ENCODE measurements around the gene TMCC2. TPM values are rescaled to one million over a fixed set of nuclear protein-coding genes. Genes with fewer than 3 reads are reported as not detected.
A peak's percentile ranks its signal among the peaks of the same experiment; 100 is the strongest.

The TMCC2 gene
- total RNA-seq, 3 donors from 2014 or later (not counting 1 experiment from before 2014, with no cell fraction given), result 0.93 to 1.5 (median 1.1) TPM

GRCh38 chr1:205183676-205184335, 43.9 kb upstream of the TMCC2 start:
- peaks cover 3% of the 10 kb centered on the region for H3K4me1 ChIP-seq (ENCODE audit: control insufficient read depth, insufficient read depth, low read length)
- H3K4me3 Mint-ChIP-seq, result no peak overlapping the region
- H3K27ac ChIP-seq (ENCODE audit: low read length), result no peak overlapping the region
- no peaks in the 10 kb centered on the region for H3K27me3 ChIP-seq (ENCODE audit: control insufficient read depth, insufficient read depth, low read length)
- DNase-seq, result no peak
- no peaks in the 10 kb centered on the region for H3K36me3 Mint-ChIP-seq
- 75% methylated on average over 4 of the region's 4 CpGs for WGBS (ENCODE audit: insufficient coverage)
- H3K4me3 ChIP-seq (ENCODE audit: low read length), result no peak overlapping the region
- no peaks in the 10 kb centered on the region for H3K9me3 Mint-ChIP-seq
- peaks cover 13% of the 10 kb centered on the region for H3K36me3 ChIP-seq (ENCODE audit: control insufficient read depth, insufficient read depth, low read length)
- no peaks in the 10 kb centered on the region for H3K9me3 ChIP-seq (ENCODE audit: control insufficient read depth, insufficient read depth, low read length)
- peak overlapping the region in 1 of 2 donors; percentile 6 for H3K27ac Mint-ChIP-seq
- TF ChIP-seq, protein P1, sequence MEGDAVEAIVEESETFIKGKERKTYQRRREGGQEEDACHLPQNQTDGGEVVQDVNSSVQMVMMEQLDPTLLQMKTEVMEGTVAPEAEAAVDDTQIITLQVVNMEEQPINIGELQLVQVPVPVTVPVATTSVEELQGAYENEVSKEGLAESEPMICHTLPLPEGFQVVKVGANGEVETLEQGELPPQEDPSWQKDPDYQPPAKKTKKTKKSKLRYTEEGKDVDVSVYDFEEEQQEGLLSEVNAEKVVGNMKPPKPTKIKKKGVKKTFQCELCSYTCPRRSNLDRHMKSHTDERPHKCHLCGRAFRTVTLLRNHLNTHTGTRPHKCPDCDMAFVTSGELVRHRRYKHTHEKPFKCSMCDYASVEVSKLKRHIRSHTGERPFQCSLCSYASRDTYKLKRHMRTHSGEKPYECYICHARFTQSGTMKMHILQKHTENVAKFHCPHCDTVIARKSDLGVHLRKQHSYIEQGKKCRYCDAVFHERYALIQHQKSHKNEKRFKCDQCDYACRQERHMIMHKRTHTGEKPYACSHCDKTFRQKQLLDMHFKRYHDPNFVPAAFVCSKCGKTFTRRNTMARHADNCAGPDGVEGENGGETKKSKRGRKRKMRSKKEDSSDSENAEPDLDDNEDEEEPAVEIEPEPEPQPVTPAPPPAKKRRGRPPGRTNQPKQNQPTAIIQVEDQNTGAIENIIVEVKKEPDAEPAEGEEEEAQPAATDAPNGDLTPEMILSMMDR (IDR thresholded peaks at IDR 0.05), result no peak
- ATAC-seq, result no peak
- H3K4me1 Mint-ChIP-seq, result peaks cover 15 to 40% of the 10 kb centered on the region in 2 donors
- intact Hi-C loops (cut with micrococcal nuclease), result no loop called here
- H3K27me3 Mint-ChIP-seq (ENCODE audit: low read depth in 2 of 2), result no peaks in the 10 kb centered on the region

DNA sequence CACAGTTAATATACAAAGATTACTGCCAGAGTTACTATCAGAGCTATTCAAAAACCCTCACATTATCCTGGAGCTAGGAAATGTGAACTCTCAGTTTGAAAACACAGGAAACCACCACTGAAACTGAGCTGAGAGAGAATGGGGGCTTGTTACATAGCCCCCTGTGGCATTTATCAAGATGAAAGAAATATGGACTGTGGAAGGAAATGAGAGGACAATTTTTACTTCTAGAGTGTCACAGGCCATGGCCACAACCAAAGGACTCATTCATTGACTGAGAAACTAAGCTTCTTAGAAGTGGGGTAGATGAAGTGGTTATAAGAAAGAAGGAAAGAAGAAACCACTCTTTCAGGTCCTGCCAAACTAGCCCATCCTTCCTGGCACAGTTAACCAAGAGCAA, 41.6 kb upstream of the TMCC2 start:
- intact Hi-C loops (cut with micrococcal nuclease), result no loop called here
- TF ChIP-seq, protein P1 (IDR thresholded peaks at IDR 0.05), result no peak
- ATAC-seq (no peak), DNase-seq (no peak)
- Histone ChIP-seq H3K4me3 (ENCODE audit: low read length) (no peak overlapping the region), H3K27me3 (ENCODE audit: control insufficient read depth, insufficient read depth, low read length) (no peaks in the 10 kb centered on the region), H3K4me1 (ENCODE audit: control insufficient read depth, insufficient read depth, low read length) (peaks cover 3% of the 10 kb centered on the region), H3K27ac (ENCODE audit: low read length) (no peak overlapping the region), H3K9me3 (ENCODE audit: control insufficient read depth, insufficient read depth, low read length) (no peaks in the 10 kb centered on the region), H3K36me3 (ENCODE audit: control insufficient read depth, insufficient read depth, low read length) (peaks cover 11% of the 10 kb centered on the region)
- no peaks in the 10 kb centered on the region for H3K9me3 Mint-ChIP-seq
- H3K27me3 Mint-ChIP-seq (ENCODE audit: low read depth in 2 of 2), result no peaks in the 10 kb centered on the region
- peaks cover 33 to 55% of the 10 kb centered on the region in 2 donors for H3K4me1 Mint-ChIP-seq
- H3K36me3 Mint-ChIP-seq, result no peaks in the 10 kb centered on the region
- H3K27ac Mint-ChIP-seq, result no peak overlapping the region
- H3K4me3 Mint-ChIP-seq, result no peak overlapping the region

DNA sequence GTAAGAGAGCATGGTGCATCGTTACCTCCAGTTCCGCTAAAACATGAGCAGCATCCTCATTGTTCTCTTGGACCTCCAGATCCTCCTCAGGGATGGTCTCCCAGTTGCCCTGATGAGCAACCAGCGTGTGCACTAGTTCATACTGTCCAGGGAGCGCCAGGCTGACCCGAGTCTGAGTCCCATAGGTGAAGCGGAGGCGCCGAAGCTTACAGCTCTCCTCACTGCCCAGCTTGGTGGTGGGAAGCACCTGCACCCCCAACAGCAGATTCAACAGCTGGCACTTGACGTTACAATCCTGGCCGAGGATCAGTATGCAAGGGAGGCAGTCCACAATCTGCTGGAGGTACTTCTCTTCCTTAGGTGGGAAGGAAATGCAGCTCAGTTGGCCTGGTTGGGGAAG, 40.3 kb upstream of the TMCC2 start:
- Mint-ChIP-seq H3K9me3 (no peaks in the 10 kb centered on the region), H3K36me3 (no peaks in the 10 kb centered on the region), H3K27me3 (ENCODE audit: low read depth in 2 of 2) (no peaks in the 10 kb centered on the region), H3K27ac (no peak overlapping the region), H3K4me3 (no peak overlapping the region), H3K4me1 (peaks cover 42 to 64% of the 10 kb centered on the region in 2 donors)
- TF ChIP-seq, protein P1 (IDR thresholded peaks at IDR 0.05), result no peak
- Histone ChIP-seq H3K36me3 (ENCODE audit: control insufficient read depth, insufficient read depth, low read length) (peaks cover 7% of the 10 kb centered on the region), H3K4me3 (ENCODE audit: low read length) (no peak overlapping the region), H3K9me3 (ENCODE audit: control insufficient read depth, insufficient read depth, low read length) (no peaks in the 10 kb centered on the region), H3K27ac (ENCODE audit: low read length) (no peak overlapping the region), H3K27me3 (ENCODE audit: control insufficient read depth, insufficient read depth, low read length) (no peaks in the 10 kb centered on the region), H3K4me1 (ENCODE audit: control insufficient read depth, insufficient read depth, low read length) (peaks cover 3% of the 10 kb centered on the region)
- 98% methylated on average over 10 of the region's 10 CpGs for WGBS (ENCODE audit: insufficient coverage)
- ATAC-seq (no peak), DNase-seq (no peak)
- intact Hi-C loops (cut with micrococcal nuclease), result no loop called here

DNA sequence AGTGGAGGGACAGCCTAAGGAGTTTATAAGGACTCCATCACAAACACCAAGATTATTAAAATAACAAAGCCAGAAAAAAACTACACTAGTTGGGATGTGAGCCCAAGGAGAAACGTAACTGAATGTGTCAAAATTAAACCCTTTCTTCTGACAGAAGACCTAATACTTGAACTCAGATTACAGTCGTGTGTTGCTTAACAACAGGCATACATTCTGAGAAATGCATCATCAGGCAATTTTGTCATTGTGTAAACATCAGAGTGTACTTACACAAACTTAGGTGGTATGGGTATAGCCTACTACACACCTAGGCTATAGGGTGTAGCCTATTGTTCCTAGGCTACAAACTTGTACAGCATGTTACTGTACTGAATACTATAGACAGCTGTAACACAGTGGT, 39.6 kb upstream of the TMCC2 start:
- H3K27me3 ChIP-seq (ENCODE audit: control insufficient read depth, insufficient read depth, low read length), result no peaks in the 10 kb centered on the region

More for the DNA sequence above, 39.6 kb upstream of the TMCC2 start:
- no peaks in the 10 kb centered on the region for H3K36me3 Mint-ChIP-seq
- no peaks in the 10 kb centered on the region for H3K27me3 Mint-ChIP-seq (ENCODE audit: low read depth in 2 of 2)
- H3K9me3 Mint-ChIP-seq, result no peaks in the 10 kb centered on the region
- Histone ChIP-seq H3K36me3 (ENCODE audit: control insufficient read depth, insufficient read depth, low read length) (peaks cover 7% of the 10 kb centered on the region), H3K27ac (ENCODE audit: low read length) (no peak overlapping the region), H3K4me3 (ENCODE audit: low read length) (no peak overlapping the region), H3K4me1 (ENCODE audit: control insufficient read depth, insufficient read depth, low read length) (peaks cover 3% of the 10 kb centered on the region), H3K9me3 (ENCODE audit: control insufficient read depth, insufficient read depth, low read length) (no peaks in the 10 kb centered on the region)
- DNase-seq (no peak), ATAC-seq (no peak)
- 96% methylated on average over 2 of the region's 2 CpGs for WGBS (ENCODE audit: insufficient coverage)
- peaks cover 42 to 63% of the 10 kb centered on the region in 2 donors for H3K4me1 Mint-ChIP-seq
- H3K4me3 Mint-ChIP-seq, result no peak overlapping the region
- H3K27ac Mint-ChIP-seq, result no peak overlapping the region
- intact Hi-C loops (cut with micrococcal nuclease), result no loop called here
- TF ChIP-seq, protein P1 (IDR thresholded peaks at IDR 0.05), result no peak
